ENCODE results near the gene PDE10A.

DNA sequence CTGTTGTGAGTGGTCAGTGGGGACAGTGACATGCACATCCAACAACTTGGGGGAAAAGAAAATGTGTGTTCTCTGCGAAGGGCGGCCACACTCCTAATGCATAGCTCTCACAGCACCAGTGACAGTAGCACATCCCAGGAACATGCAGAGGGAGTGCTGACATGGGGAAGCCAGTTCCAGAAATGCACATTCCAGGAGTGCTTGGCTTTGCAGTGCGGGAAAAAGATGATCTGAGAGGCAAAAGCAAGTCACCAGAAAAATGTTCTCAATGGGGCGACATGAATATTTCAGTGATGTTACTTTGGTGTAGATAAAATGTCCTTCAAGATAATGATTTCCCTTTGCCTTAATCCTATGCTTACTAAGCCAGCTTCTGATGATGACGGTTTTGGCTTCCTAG, 42.9 kb upstream of the PDE10A start:
- TF ChIP-seq, protein P1, sequence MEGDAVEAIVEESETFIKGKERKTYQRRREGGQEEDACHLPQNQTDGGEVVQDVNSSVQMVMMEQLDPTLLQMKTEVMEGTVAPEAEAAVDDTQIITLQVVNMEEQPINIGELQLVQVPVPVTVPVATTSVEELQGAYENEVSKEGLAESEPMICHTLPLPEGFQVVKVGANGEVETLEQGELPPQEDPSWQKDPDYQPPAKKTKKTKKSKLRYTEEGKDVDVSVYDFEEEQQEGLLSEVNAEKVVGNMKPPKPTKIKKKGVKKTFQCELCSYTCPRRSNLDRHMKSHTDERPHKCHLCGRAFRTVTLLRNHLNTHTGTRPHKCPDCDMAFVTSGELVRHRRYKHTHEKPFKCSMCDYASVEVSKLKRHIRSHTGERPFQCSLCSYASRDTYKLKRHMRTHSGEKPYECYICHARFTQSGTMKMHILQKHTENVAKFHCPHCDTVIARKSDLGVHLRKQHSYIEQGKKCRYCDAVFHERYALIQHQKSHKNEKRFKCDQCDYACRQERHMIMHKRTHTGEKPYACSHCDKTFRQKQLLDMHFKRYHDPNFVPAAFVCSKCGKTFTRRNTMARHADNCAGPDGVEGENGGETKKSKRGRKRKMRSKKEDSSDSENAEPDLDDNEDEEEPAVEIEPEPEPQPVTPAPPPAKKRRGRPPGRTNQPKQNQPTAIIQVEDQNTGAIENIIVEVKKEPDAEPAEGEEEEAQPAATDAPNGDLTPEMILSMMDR (IDR thresholded peaks at IDR 0.05): no peak
- no peak for TF ChIP-seq POLR2A (IDR thresholded peaks at IDR 0.05)
